ENCODE measurements around the gene PCSK1N.

Gene PCSK1N

DNA sequence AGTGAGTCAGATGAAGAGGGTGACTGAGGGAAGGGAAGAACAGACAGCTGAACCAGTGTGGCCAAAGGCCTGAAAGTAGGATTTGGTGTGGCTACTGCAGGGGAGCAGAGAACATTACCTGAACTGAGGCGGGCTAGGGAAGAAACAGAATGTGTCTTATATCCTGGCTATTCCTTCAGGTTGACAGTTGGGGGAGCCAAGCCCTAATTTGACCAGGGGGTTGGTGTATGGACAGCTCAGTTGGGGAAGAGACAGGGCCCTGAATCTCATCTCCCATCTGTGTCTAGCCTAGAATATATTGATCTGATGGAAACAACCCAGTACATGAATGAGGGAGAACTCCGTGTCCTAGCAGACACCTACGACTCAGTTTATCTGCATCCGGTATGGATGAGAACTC lies 29.3 kb downstream of the PCSK1N start:
- TF ChIP-seq SNAI2 (CRISPR knock-in tag; IDR thresholded peaks at IDR 0.05) (no peak), CSDC2 (CRISPR knock-in tag; IDR thresholded peaks at IDR 0.05) (no peak), RARB (CRISPR knock-in tag; IDR thresholded peaks at IDR 0.05) (no peak), PPARA (CRISPR knock-in tag; IDR thresholded peaks at IDR 0.05; ENCODE audit: borderline replicate concordance) (no peak)
- TF ChIP-seq, protein P1, sequence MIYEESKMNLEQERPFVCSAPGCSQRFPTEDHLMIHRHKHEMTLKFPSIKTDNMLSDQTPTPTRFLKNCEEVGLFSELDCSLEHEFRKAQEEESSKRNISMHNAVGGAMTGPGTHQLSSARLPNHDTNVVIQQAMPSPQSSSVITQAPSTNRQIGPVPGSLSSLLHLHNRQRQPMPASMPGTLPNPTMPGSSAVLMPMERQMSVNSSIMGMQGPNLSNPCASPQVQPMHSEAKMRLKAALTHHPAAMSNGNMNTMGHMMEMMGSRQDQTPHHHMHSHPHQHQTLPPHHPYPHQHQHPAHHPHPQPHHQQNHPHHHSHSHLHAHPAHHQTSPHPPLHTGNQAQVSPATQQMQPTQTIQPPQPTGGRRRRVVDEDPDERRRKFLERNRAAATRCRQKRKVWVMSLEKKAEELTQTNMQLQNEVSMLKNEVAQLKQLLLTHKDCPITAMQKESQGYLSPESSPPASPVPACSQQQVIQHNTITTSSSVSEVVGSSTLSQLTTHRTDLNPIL (CRISPR knock-in tag; IDR thresholded peaks at IDR 0.05; ENCODE audit: low read depth) = no peak
- TF ChIP-seq, protein P2, sequence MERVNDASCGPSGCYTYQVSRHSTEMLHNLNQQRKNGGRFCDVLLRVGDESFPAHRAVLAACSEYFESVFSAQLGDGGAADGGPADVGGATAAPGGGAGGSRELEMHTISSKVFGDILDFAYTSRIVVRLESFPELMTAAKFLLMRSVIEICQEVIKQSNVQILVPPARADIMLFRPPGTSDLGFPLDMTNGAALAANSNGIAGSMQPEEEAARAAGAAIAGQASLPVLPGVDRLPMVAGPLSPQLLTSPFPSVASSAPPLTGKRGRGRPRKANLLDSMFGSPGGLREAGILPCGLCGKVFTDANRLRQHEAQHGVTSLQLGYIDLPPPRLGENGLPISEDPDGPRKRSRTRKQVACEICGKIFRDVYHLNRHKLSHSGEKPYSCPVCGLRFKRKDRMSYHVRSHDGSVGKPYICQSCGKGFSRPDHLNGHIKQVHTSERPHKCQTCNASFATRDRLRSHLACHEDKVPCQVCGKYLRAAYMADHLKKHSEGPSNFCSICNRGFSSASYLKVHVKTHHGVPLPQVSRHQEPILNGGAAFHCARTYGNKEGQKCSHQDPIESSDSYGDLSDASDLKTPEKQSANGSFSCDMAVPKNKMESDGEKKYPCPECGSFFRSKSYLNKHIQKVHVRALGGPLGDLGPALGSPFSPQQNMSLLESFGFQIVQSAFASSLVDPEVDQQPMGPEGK (CRISPR knock-in tag; IDR thresholded peaks at IDR 0.05; ENCODE audit: borderline replicate concordance) = no peak
- TF ChIP-seq, protein P3, sequence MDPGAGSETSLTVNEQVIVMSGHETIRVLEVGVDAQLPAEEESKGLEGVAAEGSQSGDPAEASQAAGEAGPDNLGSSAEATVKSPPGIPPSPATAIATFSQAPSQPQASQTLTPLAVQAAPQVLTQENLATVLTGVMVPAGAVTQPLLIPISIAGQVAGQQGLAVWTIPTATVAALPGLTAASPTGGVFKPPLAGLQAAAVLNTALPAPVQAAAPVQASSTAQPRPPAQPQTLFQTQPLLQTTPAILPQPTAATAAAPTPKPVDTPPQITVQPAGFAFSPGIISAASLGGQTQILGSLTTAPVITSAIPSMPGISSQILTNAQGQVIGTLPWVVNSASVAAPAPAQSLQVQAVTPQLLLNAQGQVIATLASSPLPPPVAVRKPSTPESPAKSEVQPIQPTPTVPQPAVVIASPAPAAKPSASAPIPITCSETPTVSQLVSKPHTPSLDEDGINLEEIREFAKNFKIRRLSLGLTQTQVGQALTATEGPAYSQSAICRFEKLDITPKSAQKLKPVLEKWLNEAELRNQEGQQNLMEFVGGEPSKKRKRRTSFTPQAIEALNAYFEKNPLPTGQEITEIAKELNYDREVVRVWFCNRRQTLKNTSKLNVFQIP (CRISPR knock-in tag; IDR thresholded peaks at IDR 0.05; ENCODE audit: borderline replicate concordance, low read depth) = no peak
- ATAC-seq = no peak

DNA sequence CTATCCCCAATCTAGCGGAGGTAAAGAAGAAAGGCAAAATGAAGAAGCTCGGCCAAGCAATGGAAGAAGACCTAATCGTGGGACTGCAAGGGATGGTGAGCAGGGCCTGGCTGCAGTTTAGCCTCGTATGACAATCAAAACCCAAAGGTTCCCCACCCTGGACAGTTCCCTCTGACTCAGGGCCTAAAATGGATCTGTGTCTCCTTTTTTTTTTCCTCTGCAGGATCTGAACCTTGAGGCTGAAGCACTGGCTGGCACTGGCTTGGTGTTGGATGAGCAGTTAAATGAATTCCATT lies 32.6 kb downstream of the PCSK1N start:
- TF ChIP-seq PPARA (CRISPR knock-in tag; IDR thresholded peaks at IDR 0.05; ENCODE audit: borderline replicate concordance) = no peak
- no peak for TF ChIP-seq SNAI2 (CRISPR knock-in tag; IDR thresholded peaks at IDR 0.05)
- no peak for TF ChIP-seq ZFP3 (CRISPR knock-in tag; IDR thresholded peaks at IDR 0.05)
- TF ChIP-seq CSDC2 (CRISPR knock-in tag; IDR thresholded peaks at IDR 0.05) = no peak
- no peak for TF ChIP-seq RARB (CRISPR knock-in tag; IDR thresholded peaks at IDR 0.05)
- TF ChIP-seq, protein P4, sequence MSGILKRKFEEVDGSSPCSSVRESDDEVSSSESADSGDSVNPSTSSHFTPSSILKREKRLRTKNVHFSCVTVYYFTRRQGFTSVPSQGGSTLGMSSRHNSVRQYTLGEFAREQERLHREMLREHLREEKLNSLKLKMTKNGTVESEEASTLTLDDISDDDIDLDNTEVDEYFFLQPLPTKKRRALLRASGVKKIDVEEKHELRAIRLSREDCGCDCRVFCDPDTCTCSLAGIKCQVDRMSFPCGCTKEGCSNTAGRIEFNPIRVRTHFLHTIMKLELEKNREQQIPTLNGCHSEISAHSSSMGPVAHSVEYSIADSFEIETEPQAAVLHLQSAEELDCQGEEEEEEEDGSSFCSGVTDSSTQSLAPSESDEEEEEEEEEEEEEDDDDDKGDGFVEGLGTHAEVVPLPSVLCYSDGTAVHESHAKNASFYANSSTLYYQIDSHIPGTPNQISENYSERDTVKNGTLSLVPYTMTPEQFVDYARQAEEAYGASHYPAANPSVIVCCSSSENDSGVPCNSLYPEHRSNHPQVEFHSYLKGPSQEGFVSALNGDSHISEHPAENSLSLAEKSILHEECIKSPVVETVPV (CRISPR knock-in tag; IDR thresholded peaks at IDR 0.05) = no peak
- TF ChIP-seq GLIS3 (CRISPR knock-in tag; IDR thresholded peaks at IDR 0.05) = no peak
- no peak for TF ChIP-seq ZNF8 (CRISPR knock-in tag; IDR thresholded peaks at IDR 0.05)
- TF ChIP-seq BACH2 (CRISPR knock-in tag; IDR thresholded peaks at IDR 0.05; ENCODE audit: borderline replicate concordance) = no peak
- no peak for TF ChIP-seq TCF4 (CRISPR knock-in tag; IDR thresholded peaks at IDR 0.05; ENCODE audit: borderline replicate concordance)
- TF ChIP-seq, protein P5, sequence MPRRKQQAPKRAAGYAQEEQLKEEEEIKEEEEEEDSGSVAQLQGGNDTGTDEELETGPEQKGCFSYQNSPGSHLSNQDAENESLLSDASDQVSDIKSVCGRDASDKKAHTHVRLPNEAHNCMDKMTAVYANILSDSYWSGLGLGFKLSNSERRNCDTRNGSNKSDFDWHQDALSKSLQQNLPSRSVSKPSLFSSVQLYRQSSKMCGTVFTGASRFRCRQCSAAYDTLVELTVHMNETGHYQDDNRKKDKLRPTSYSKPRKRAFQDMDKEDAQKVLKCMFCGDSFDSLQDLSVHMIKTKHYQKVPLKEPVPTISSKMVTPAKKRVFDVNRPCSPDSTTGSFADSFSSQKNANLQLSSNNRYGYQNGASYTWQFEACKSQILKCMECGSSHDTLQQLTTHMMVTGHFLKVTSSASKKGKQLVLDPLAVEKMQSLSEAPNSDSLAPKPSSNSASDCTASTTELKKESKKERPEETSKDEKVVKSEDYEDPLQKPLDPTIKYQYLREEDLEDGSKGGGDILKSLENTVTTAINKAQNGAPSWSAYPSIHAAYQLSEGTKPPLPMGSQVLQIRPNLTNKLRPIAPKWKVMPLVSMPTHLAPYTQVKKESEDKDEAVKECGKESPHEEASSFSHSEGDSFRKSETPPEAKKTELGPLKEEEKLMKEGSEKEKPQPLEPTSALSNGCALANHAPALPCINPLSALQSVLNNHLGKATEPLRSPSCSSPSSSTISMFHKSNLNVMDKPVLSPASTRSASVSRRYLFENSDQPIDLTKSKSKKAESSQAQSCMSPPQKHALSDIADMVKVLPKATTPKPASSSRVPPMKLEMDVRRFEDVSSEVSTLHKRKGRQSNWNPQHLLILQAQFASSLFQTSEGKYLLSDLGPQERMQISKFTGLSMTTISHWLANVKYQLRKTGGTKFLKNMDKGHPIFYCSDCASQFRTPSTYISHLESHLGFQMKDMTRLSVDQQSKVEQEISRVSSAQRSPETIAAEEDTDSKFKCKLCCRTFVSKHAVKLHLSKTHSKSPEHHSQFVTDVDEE (CRISPR knock-in tag; IDR thresholded peaks at IDR 0.05) = no peak
- TF ChIP-seq, protein P1 (CRISPR knock-in tag; IDR thresholded peaks at IDR 0.05; ENCODE audit: low read depth) = no peak
- no peak for TF ChIP-seq ISL1 (CRISPR knock-in tag; IDR thresholded peaks at IDR 0.05)
- ATAC-seq = no peak

DNA sequence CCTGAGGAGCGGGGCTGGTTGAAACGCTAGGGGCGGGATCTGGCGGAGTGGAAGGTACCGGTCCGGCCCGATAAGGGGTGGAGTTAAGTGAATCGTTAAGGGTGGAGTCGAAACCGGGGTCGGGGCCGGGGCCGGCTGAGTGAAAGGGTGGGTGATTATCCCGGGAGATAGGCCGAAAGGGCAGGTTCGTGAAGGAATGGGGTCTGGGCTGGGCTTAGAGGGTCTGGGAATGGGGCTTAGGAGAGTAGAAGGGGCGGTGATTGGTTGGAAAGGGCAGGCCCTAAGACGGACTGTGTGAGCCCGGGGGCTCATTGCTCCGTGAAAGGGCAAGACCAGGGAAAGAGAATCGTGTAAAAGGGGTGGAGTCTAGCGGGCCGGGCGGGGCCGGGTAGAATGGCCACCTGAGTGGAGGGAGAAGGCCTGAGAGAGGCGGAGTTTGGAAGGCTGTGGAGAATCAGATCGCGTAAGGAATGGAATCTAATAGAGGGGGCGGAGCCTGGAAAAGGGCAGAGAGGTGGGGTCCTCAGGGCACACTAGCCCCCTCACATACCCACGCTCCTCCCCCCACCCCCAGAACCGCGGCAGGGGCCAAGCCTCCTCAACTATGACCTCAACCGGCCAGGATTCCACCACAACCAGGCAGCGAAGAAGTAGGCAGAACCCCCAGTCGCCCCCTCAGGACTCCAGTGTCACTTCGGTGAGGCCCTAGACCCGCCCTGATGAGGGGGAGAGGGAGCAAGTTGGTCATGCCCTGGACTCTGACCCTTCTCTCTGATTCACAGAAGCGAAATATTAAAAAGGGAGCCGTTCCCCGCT lies 33.1 kb downstream of the PCSK1N start:
- ATAC-seq = peak; percentile 81
- TF ChIP-seq PPARA (CRISPR knock-in tag; IDR thresholded peaks at IDR 0.05; ENCODE audit: borderline replicate concordance) (no peak), ARNTL (CRISPR knock-in tag; IDR thresholded peaks at IDR 0.05; ENCODE audit: borderline replicate concordance, low read depth) (no peak), GLIS3 (CRISPR knock-in tag; IDR thresholded peaks at IDR 0.05) (no peak), ISL1 (CRISPR knock-in tag; IDR thresholded peaks at IDR 0.05) (no peak), ESRRG (CRISPR knock-in tag; IDR thresholded peaks at IDR 0.05) (no peak), ZC3H10 (CRISPR knock-in tag; IDR thresholded peaks at IDR 0.05) (no peak)
- TF ChIP-seq, protein P5 (CRISPR knock-in tag; IDR thresholded peaks at IDR 0.05) = no peak
- TF ChIP-seq, protein P3 (CRISPR knock-in tag; IDR thresholded peaks at IDR 0.05; ENCODE audit: borderline replicate concordance, low read depth) = no peak
